ENCODE results near the gene PTPRE. TPM values are rescaled to one million over a fixed set of nuclear protein-coding genes. Genes with fewer than 3 reads are reported as not detected.

Gene PTPRE
- total RNA-seq, 1 experiment from 2014 or later: 12.3 TPM

DNA sequence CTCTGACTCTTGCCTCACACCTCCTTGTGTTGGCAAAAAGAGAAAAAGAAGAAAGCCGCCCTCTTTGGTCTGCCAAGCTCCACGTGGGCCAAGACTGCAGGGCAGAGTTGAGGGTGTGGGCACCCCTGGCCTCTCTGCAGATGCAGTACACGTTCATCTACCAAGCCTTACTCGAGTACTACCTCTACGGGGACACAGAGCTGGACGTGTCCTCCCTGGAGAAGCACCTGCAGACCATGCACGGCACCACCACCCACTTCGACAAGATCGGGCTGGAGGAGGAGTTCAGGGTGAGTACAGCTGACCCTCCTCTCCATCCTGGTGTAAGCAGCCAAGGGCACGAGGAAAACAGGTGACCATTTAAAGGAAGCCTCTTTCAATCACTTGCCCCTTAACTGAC lies 163.3 kb downstream of the PTPRE start:
- Histone ChIP-seq H3K9ac (ENCODE audit: low read length) (no peak overlapping the region), H3K79me2 (ENCODE audit: insufficient read depth, low read length) (no peaks in the 10 kb centered on the region), H3K27ac (ENCODE audit: low read depth, low read length) (no peak overlapping the region), H4K20me1 (ENCODE audit: insufficient read depth) (no peaks in the 10 kb centered on the region), H3K4me1 (ENCODE audit: control insufficient read depth in 1 of 2, insufficient read depth in 2 of 2, low read length in 2 of 2) (peaks cover 0 to 6% of the 10 kb centered on the region in 2 experiments; a peak in 1 of 4 replicates), H2AFZ (ENCODE audit: low read depth, low read length, poor library complexity, severe bottlenecking) (no peak overlapping the region), H3K36me3 (ENCODE audit: control insufficient read depth in 1 of 2, insufficient read depth in 2 of 2, low read length in 2 of 2) (no peaks in the 10 kb centered on the region; a peak in 1 of 4 replicates), H3K9me3 (ENCODE audit: control insufficient read depth in 1 of 2, insufficient read depth in 1 of 2, low read depth in 1 of 2, low read length in 2 of 2) (no peaks in the 10 kb centered on the region), H3K4me3 (replicated peaks in 1 of 2; ENCODE audit: low read depth in 1 of 2, low read length in 2 of 2) (no peak overlapping the region), H3K4me2 (ENCODE audit: low read length) (no peak overlapping the region), H3K9me2 (ENCODE audit: insufficient read depth) (no peaks in the 10 kb centered on the region), H3K27me3 (ENCODE audit: insufficient read depth, low read length) (no peaks in the 10 kb centered on the region)
- TF ChIP-seq, protein P1, sequence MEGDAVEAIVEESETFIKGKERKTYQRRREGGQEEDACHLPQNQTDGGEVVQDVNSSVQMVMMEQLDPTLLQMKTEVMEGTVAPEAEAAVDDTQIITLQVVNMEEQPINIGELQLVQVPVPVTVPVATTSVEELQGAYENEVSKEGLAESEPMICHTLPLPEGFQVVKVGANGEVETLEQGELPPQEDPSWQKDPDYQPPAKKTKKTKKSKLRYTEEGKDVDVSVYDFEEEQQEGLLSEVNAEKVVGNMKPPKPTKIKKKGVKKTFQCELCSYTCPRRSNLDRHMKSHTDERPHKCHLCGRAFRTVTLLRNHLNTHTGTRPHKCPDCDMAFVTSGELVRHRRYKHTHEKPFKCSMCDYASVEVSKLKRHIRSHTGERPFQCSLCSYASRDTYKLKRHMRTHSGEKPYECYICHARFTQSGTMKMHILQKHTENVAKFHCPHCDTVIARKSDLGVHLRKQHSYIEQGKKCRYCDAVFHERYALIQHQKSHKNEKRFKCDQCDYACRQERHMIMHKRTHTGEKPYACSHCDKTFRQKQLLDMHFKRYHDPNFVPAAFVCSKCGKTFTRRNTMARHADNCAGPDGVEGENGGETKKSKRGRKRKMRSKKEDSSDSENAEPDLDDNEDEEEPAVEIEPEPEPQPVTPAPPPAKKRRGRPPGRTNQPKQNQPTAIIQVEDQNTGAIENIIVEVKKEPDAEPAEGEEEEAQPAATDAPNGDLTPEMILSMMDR (IDR thresholded peaks at IDR 0.05 in 2 of 3, conservative IDR thresholded peaks at IDR 0.05 in 1 of 3; ENCODE audit: borderline replicate concordance in 1 of 3, insufficient read depth in 1 of 3, low read depth in 2 of 3, low read length in 2 of 3): no peak
- TF ChIP-seq FOSL1 (IDR thresholded peaks at IDR 0.05; ENCODE audit: low read depth): no peak
- no peak for TF ChIP-seq CBX3 (IDR thresholded peaks at IDR 0.05; ENCODE audit: low read depth)
- no peak for TF ChIP-seq JUND (IDR thresholded peaks at IDR 0.05)
- TF ChIP-seq, protein P2, sequence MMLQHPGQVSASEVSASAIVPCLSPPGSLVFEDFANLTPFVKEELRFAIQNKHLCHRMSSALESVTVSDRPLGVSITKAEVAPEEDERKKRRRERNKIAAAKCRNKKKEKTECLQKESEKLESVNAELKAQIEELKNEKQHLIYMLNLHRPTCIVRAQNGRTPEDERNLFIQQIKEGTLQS (IDR thresholded peaks at IDR 0.05): no peak
- TF ChIP-seq ZFX (IDR thresholded peaks at IDR 0.05): no peak
- TF ChIP-seq ELF1 (IDR thresholded peaks at IDR 0.05; ENCODE audit: borderline replicate concordance, low read depth): no peak
- no peak for TF ChIP-seq SP1 (IDR thresholded peaks at IDR 0.05; ENCODE audit: low read depth)
- TF ChIP-seq MAX (IDR thresholded peaks at IDR 0.05): no peak
- no peak for TF ChIP-seq RAD21 (IDR thresholded peaks at IDR 0.05; ENCODE audit: low read depth)
- no peak for TF ChIP-seq EZH2 (IDR thresholded peaks at IDR 0.05)
- no peak for TF ChIP-seq SIN3A (IDR thresholded peaks at IDR 0.05; ENCODE audit: low read depth)
- CTCF ChIA-PET: interaction anchor here (1.4 to 3.3 kb wide), 6 partner anchors 36 to 355 kb away, joined by 4 to 47 read pairs (median 16); partner anchors contain the start of gene PTPRE
- ATAC-seq (no peak), DNase-seq (ENCODE audit: low read depth, low spot score) (no peak)
- RAD21 ChIA-PET (ENCODE audit: low non-redundant PET in 1 of 2, low total read pairs in 2 of 2, uncharacterized antibody in 2 of 2, unreplicated experiment in 2 of 2): interaction anchor here in 1 of 2 experiments (1.3 to 1.6 kb wide), 2 partner anchors 58 to 162 kb away, joined by 5 to 8 read pairs; no protein-coding TSS in a partner anchor
- POLR2A ChIA-PET: interaction anchor here (1.3 kb wide), 1 partner anchor 164 kb away, joined by 5 read pairs; the partner anchor contains the start of gene PTPRE
- BruUV-seq (replicated peaks): no TSS peak
- intact Hi-C loops (cut with micrococcal nuclease): no loop called here

Data from HCT116 (cell line).